ENCODE measurements around the gene POLR2A. TPM values are rescaled to one million over a fixed set of nuclear protein-coding genes. Genes with fewer than 3 reads are reported as not detected.

The POLR2A gene
- total RNA-seq, 2 donors from 2014 or later: 79.7 to 217 TPM

- intact Hi-C loops (cut with DNase I): no loop called here
- Histone ChIP-seq H3K27ac (no peak overlapping the region), H3K27me3 (replicated peaks; ENCODE audit: insufficient read depth) (no peaks in the 10 kb centered on the region), H3K9me3 (no peaks in the 10 kb centered on the region), H3K36me3 (peaks cover 28 to 46% of the 10 kb centered on the region in 2 donors), H3K4me1 (replicated peaks) (no peaks in the 10 kb centered on the region), H3K4me3 (no peak overlapping the region)
- TF ChIP-seq POLR2AphosphoS5 (IDR thresholded peaks at IDR 0.05): no peak
- TF ChIP-seq CTCF (IDR thresholded peaks at IDR 0.05): no peak
- no peak for TF ChIP-seq POLR2A (IDR thresholded peaks at IDR 0.05)
- DNase-seq (ENCODE audit: low spot score): no peak
- WGBS: 89% methylated on average over 8 of the region's 8 CpGs
Measured at GRCh38 chr17:7503521-7503920, 19.4 kb downstream of the POLR2A start.

- H3K4me1 ChIP-seq (replicated peaks): no peaks in the 10 kb centered on the region
- H3K9me3 ChIP-seq: no peaks in the 10 kb centered on the region
- no peak for DNase-seq (ENCODE audit: low spot score)
- WGBS: 86% methylated on average over 11 of the region's 11 CpGs
- no peak overlapping the region for H3K27ac ChIP-seq
- intact Hi-C loops (cut with DNase I): no loop called here
- peaks cover 27 to 37% of the 10 kb centered on the region in 2 donors for H3K36me3 ChIP-seq
- H3K4me3 ChIP-seq: no peak overlapping the region
- no peaks in the 10 kb centered on the region for H3K27me3 ChIP-seq (replicated peaks; ENCODE audit: insufficient read depth)
- TF ChIP-seq POLR2AphosphoS5 (IDR thresholded peaks at IDR 0.05) (no peak), POLR2A (IDR thresholded peaks at IDR 0.05) (no peak), CTCF (IDR thresholded peaks at IDR 0.05) (no peak)
Measured at GRCh38 chr17:7508145-7508544, 24.0 kb downstream of the POLR2A start.

- TF ChIP-seq CTCF (IDR thresholded peaks at IDR 0.05) (no peak), POLR2AphosphoS5 (IDR thresholded peaks at IDR 0.05) (no peak)
- no peak for DNase-seq (ENCODE audit: low spot score)
- Histone ChIP-seq H3K36me3 (peaks cover 25 to 30% of the 10 kb centered on the region in 2 donors), H3K4me1 (replicated peaks) (no peaks in the 10 kb centered on the region), H3K4me3 (no peak overlapping the region), H3K27ac (no peak overlapping the region), H3K27me3 (replicated peaks; ENCODE audit: insufficient read depth) (no peaks in the 10 kb centered on the region), H3K9me3 (no peaks in the 10 kb centered on the region)
- intact Hi-C loops (cut with DNase I): no loop called here
- 91% methylated on average over 9 of the region's 9 CpGs for WGBS
Measured at GRCh38 chr17:7508846-7509245, 24.7 kb downstream of the POLR2A start.

- Histone ChIP-seq H3K27ac (no peak overlapping the region), H3K4me3 (no peak overlapping the region), H3K9me3 (no peaks in the 10 kb centered on the region), H3K4me1 (replicated peaks) (no peaks in the 10 kb centered on the region), H3K27me3 (replicated peaks; ENCODE audit: insufficient read depth) (no peaks in the 10 kb centered on the region), H3K36me3 (peaks cover 24 to 30% of the 10 kb centered on the region in 2 donors)
- TF ChIP-seq POLR2AphosphoS5 (IDR thresholded peaks at IDR 0.05) (no peak), CTCF (IDR thresholded peaks at IDR 0.05) (no peak), POLR2A (IDR thresholded peaks at IDR 0.05) (no peak)
- WGBS: 83% methylated on average over 5 of the region's 5 CpGs
- intact Hi-C loops (cut with DNase I): no loop called here
- DNase-seq (ENCODE audit: low spot score): no peak
Measured at GRCh38 chr17:7509937-7510336, 25.8 kb downstream of the POLR2A start.

GRCh38 chr17:7511108-7511507 lies 26.9 kb downstream of the POLR2A start:
- H3K9me3 ChIP-seq: no peaks in the 10 kb centered on the region
- H3K4me1 ChIP-seq (replicated peaks): no peaks in the 10 kb centered on the region
- TF ChIP-seq CTCF (IDR thresholded peaks at IDR 0.05) (no peak), POLR2A (IDR thresholded peaks at IDR 0.05) (no peak), POLR2AphosphoS5 (IDR thresholded peaks at IDR 0.05) (no peak)
- peaks cover 24 to 30% of the 10 kb centered on the region in 2 donors for H3K36me3 ChIP-seq
- DNase-seq (ENCODE audit: low spot score): no peak
- intact Hi-C loops (cut with DNase I): no loop called here
- no peaks in the 10 kb centered on the region for H3K27me3 ChIP-seq (replicated peaks; ENCODE audit: insufficient read depth)
- WGBS: 76% methylated on average over 8 of the region's 10 CpGs
- H3K4me3 ChIP-seq: no peak overlapping the region
- H3K27ac ChIP-seq: no peak overlapping the region
